H9 (cell line): ENCODE data around the gene MON2. TPM values are rescaled to one million over a fixed set of nuclear protein-coding genes. Genes with fewer than 3 reads are reported as not detected.

ENCODE experiments used
- DNase-seq: peaks from one replicate; pipeline ENCODE4 v3.0.0-alpha.2; 2017
- H2AFZ ChIP-seq: one replicate; pipeline ENCODE4 v1.6.1; 2013; ENCODE audit warnings: mild to moderate bottlenecking, low read length, control low read depth, moderate library complexity
- H2AK5ac ChIP-seq: 2 replicates; pipeline ENCODE4 v1.6.1; 2013; ENCODE audit warnings: low read length, control low read depth, mixed read lengths; ENCODE audit not compliant: insufficient read length
- H2BK120ac ChIP-seq: one replicate; pipeline ENCODE4 v1.6.1; 2013; ENCODE audit warnings: low read depth, mild to moderate bottlenecking, low read length, control low read depth, inconsistent platforms; ENCODE audit not compliant: poor library complexity, severe bottlenecking
- H2BK12ac ChIP-seq: 2 replicates; pipeline ENCODE4 v1.6.1; 2013; ENCODE audit warnings: low read length, control low read depth, mixed read lengths, low read depth; ENCODE audit not compliant: insufficient read length
- H2BK15ac ChIP-seq: 2 replicates; pipeline ENCODE4 v1.6.1; 2013; ENCODE audit warnings: low read depth, low read length, control low read depth
- H2BK20ac ChIP-seq: one replicate; pipeline ENCODE4 v1.6.1; 2013; ENCODE audit warnings: low read depth, mild to moderate bottlenecking, low read length, control low read depth, inconsistent platforms; ENCODE audit not compliant: poor library complexity, severe bottlenecking
- H2BK5ac ChIP-seq: 2 replicates; pipeline ENCODE4 v1.6.1; 2013; ENCODE audit warnings: low read length, control low read depth, mixed read lengths; ENCODE audit not compliant: insufficient read length
- H3K14ac ChIP-seq: 2 replicates; pipeline ENCODE4 v1.6.1; 2013; ENCODE audit warnings: low read length, control low read depth; ENCODE audit not compliant: insufficient read depth
- H3K18ac ChIP-seq: 2 replicates; pipeline ENCODE4 v1.6.1; 2013; ENCODE audit warnings: low read depth, mild to moderate bottlenecking, mixed read lengths, low read length, control low read depth; ENCODE audit not compliant: insufficient read length
- H3K23ac ChIP-seq: 2 replicates; pipeline ENCODE4 v1.6.1; 2013; ENCODE audit warnings: low read length, control low read depth, mixed read lengths, low read depth; ENCODE audit not compliant: insufficient read length
- H3K23me2 ChIP-seq: 2 replicates; pipeline ENCODE4 v1.6.1; 2013; ENCODE audit warnings: low read depth, mild to moderate bottlenecking, mixed read lengths, low read length, control low read depth; ENCODE audit not compliant: insufficient read length, poor library complexity, severe bottlenecking
- H3K27ac ChIP-seq: 2 replicates; pipeline ENCODE4 v1.5.1; 2013; ENCODE audit warnings: low read length, control low read depth, mixed read lengths, low read depth; ENCODE audit not compliant: insufficient read length
- H3K27me3 ChIP-seq: 2 replicates; pipeline ENCODE4 v1.6.1; 2013; ENCODE audit warnings: low read length, control low read depth, inconsistent platforms; ENCODE audit not compliant: insufficient read depth
- H3K4ac ChIP-seq: 2 replicates; pipeline ENCODE4 v1.6.1; 2013; ENCODE audit warnings: low read depth, mild to moderate bottlenecking, control low read depth, inconsistent platforms, low read length, moderate library complexity
- H3K4me1 ChIP-seq: 2 replicates; pipeline ENCODE4 v1.6.1; 2013; ENCODE audit warnings: low read length, control low read depth, inconsistent platforms; ENCODE audit not compliant: insufficient read depth
- H3K4me2 ChIP-seq: 2 replicates; pipeline ENCODE4 v1.6.1; 2013; ENCODE audit warnings: low read length, control low read depth, mixed read lengths; ENCODE audit not compliant: insufficient read length, insufficient read depth
- H3K56ac ChIP-seq: 2 replicates; pipeline ENCODE4 v1.6.1; 2013; ENCODE audit warnings: low read depth, mild to moderate bottlenecking, mixed read lengths, low read length, control low read depth; ENCODE audit not compliant: insufficient read length
- H3K79me1 ChIP-seq: 2 replicates; pipeline ENCODE4 v1.6.1; 2013; ENCODE audit warnings: low read depth, mild to moderate bottlenecking, moderate library complexity, low read length, control low read depth, inconsistent platforms; ENCODE audit not compliant: insufficient read depth, poor library complexity, severe bottlenecking
- H3K79me2 ChIP-seq: 2 replicates; pipeline ENCODE4 v1.6.1; 2013; ENCODE audit warnings: low read length, control low read depth, inconsistent platforms; ENCODE audit not compliant: insufficient read depth
- H3K9ac ChIP-seq: 2 replicates; pipeline ENCODE4 v1.6.1; 2013; ENCODE audit warnings: low read length, control low read depth, mixed read lengths; ENCODE audit not compliant: insufficient read length; ENCODE audit errors: extremely low read depth
- H3K9me3 ChIP-seq: one replicate; pipeline ENCODE4 v1.6.1; 2013; ENCODE audit warnings: low read depth, low read length, inconsistent platforms; ENCODE audit not compliant: control insufficient read depth
- H3T11ph ChIP-seq: one replicate; pipeline ENCODE4 v1.6.1; 2013; ENCODE audit warnings: mild to moderate bottlenecking, low read length, control low read depth, inconsistent platforms
- H4K20me1 ChIP-seq: one replicate; pipeline ENCODE4 v1.6.1; 2013; ENCODE audit not compliant: control insufficient read depth, insufficient read length, insufficient read depth
- H4K5ac ChIP-seq: 2 replicates; pipeline ENCODE4 v1.6.1; 2013; ENCODE audit warnings: low read depth, mild to moderate bottlenecking, mixed read lengths, low read length, control low read depth; ENCODE audit not compliant: insufficient read length
- H4K8ac ChIP-seq: replicated peaks from 2 replicates; pipeline ENCODE4 v1.6.1; 2013; ENCODE audit warnings: low read length, control low read depth, mixed read lengths, low read depth; ENCODE audit not compliant: insufficient read length
- H4K91ac ChIP-seq: 2 replicates; pipeline ENCODE4 v1.6.1; 2013; ENCODE audit warnings: low read depth, mild to moderate bottlenecking, moderate library complexity, mixed read lengths, low read length, control low read depth; ENCODE audit not compliant: insufficient read length
- H3K27ac Mint-ChIP-seq, 3 experiments: 2 replicates in 2 of 3; 3 replicates in 1 of 3; pipeline ENCODE4 v1.8.0; 2020 to 2021; ENCODE audit warnings: mixed read lengths in 3 of 3, mild to moderate bottlenecking in 1 of 3, moderate library complexity in 1 of 3
- H3K27me3 Mint-ChIP-seq: 2 replicates; pipeline ENCODE4 v1.8.0; 2021; ENCODE audit warnings: low read depth, mild to moderate bottlenecking, moderate library complexity, mixed read lengths
- H3K36me3 Mint-ChIP-seq, 3 experiments: 2 replicates in 2 of 3; 3 replicates in 1 of 3; pipeline ENCODE4 v1.8.0; 2020 to 2021; ENCODE audit warnings: low read depth in 3 of 3, mixed read lengths in 3 of 3; ENCODE audit not compliant: insufficient read depth in 1 of 3
- H3K4me1 Mint-ChIP-seq, 2 experiments: 2 replicates each; pipeline ENCODE4 v1.8.0; 2020; ENCODE audit warnings: mixed read lengths in 2 of 2
- H3K4me3 Mint-ChIP-seq, 2 experiments: 2 replicates in 1 of 2; 3 replicates in 1 of 2; pipeline ENCODE4 v1.8.0; 2020 to 2021; ENCODE audit warnings: mild to moderate bottlenecking in 2 of 2, mixed read lengths in 2 of 2, moderate library complexity in 1 of 2
- H3K9me3 Mint-ChIP-seq, 2 experiments: 2 replicates in 1 of 2; 3 replicates in 1 of 2; pipeline ENCODE4 v1.8.0; 2020; ENCODE audit warnings: mild to moderate bottlenecking in 2 of 2, mixed read lengths in 2 of 2, moderate library complexity in 1 of 2
- CTCF ChIP-seq: fragments of 200-600 bp; sonication (generic); conservative IDR thresholded peaks from 3 replicates; pipeline ENCODE4 v1.8.0; 2021; ENCODE audit warnings: antibody characterized with exemption, mild to moderate bottlenecking
- total RNA-seq: library from RNA; stranded (reverse); gene quantifications from 2 replicates; pipeline ENCODE4 v1.2.1, GENCODE V29; 2021

The MON2 gene
- total RNA-seq, 1 experiment from 2014 or later: 21.9 TPM

DNA sequence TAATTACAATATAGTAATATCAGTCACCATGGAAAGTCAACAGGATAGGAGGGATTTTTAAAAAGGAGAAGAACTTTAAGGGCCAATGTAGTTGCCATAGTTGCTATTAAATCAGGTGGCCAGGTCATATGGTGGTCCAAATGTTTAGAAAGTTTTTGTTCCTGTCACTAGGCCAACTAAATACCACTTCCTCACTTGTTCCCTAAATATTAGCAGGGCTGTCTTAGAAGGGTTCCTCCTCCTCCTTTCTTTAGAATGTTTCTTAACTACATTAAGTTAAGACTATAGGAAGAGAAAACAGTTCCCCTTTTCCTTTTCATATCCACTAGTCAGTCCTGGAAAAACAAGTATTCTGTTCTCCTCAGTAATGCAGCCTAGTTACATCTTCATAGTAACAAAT is 50.3 kb downstream of the MON2 start:
- TF ChIP-seq CTCF: no peak
- no peak overlapping the region for H2BK5ac ChIP-seq
- peaks cover 2% of the 10 kb centered on the region; the same call in 1 of the 2 replicates for H3K27me3 Mint-ChIP-seq
- no peak overlapping the region for H3K14ac ChIP-seq
- H4K20me1 ChIP-seq: no peaks in the 10 kb centered on the region
- H4K5ac ChIP-seq: no peak overlapping the region
- no peak overlapping the region for H2BK15ac ChIP-seq
- H3K79me2 ChIP-seq: no peaks in the 10 kb centered on the region
- H3K4me1 ChIP-seq: no peaks in the 10 kb centered on the region; the same call in 1 of the 2 replicates
- H3K4me3 Mint-ChIP-seq: no peak overlapping the region
- H3K27ac Mint-ChIP-seq: no peak overlapping the region
- H4K8ac ChIP-seq: no peak overlapping the region
- peaks cover 23 to 34% (median 31%) of the 10 kb centered on the region in 3 experiments for H3K36me3 Mint-ChIP-seq
- peaks cover 3 to 4% of the 10 kb centered on the region in 2 experiments; a peak in 3 of 4 replicates for H3K4me1 Mint-ChIP-seq
- H3K27me3 ChIP-seq: no peaks in the 10 kb centered on the region
- H3K4me2 ChIP-seq: no peak overlapping the region
- H3T11ph ChIP-seq: no peak overlapping the region
- H3K18ac ChIP-seq: no peak overlapping the region
- peaks cover 24 to 30% of the 10 kb centered on the region in 2 experiments for H3K9me3 Mint-ChIP-seq
- no peak overlapping the region for H2AFZ ChIP-seq
- H2BK20ac ChIP-seq: no peak overlapping the region
- no peak overlapping the region for H2AK5ac ChIP-seq
- no peak overlapping the region for H3K56ac ChIP-seq
- no peaks in the 10 kb centered on the region for H3K79me1 ChIP-seq
- no peak overlapping the region for H2BK120ac ChIP-seq
- H3K4ac ChIP-seq: no peak overlapping the region
- no peaks in the 10 kb centered on the region for H3K23me2 ChIP-seq
- no peak overlapping the region for H2BK12ac ChIP-seq
- H3K9me3 ChIP-seq: no peaks in the 10 kb centered on the region
- H3K23ac ChIP-seq: no peak overlapping the region
- H3K9ac ChIP-seq: no peak overlapping the region
- no peak overlapping the region for H4K91ac ChIP-seq
- no peak overlapping the region for H3K27ac ChIP-seq
- no peak for DNase-seq
